SK-N-DZ (cell line): ENCODE measurements around the gene JAZF1.
"Not testable (repeated sequence)": the region's sequence is repeated elsewhere in the genome, so short reads cannot be mapped to it uniquely, and the experiment has no call there.

Experiments used
- DNase-seq: peaks from one replicate; pipeline ENCODE4 v3.0.0-alpha.2; 2015; ENCODE audit warnings: low spot score

Gene JAZF1

GRCh38 chr7:27914409-27914808, 266.2 kb downstream of the JAZF1 start:
- no peak for DNase-seq

GRCh38 chr7:27912751-27913150, 267.8 kb downstream of the JAZF1 start:
- DNase-seq: no peak

GRCh38 chr7:27911920-27912319, 268.7 kb downstream of the JAZF1 start:
- no peak for DNase-seq

- peak; percentile 2 for DNase-seq
These were observed 270.3 kb downstream of the JAZF1 start for GRCh38 chr7:27910326-27910725.

GRCh38 chr7:27908534-27909165, 271.9 kb downstream of the JAZF1 start:
- no peak for DNase-seq

- DNase-seq: no peak
These were observed 274.1 kb downstream of the JAZF1 start for GRCh38 chr7:27906385-27907091.

GRCh38 chr7:27905951-27906350, 274.6 kb downstream of the JAZF1 start:
- no peak for DNase-seq

GRCh38 chr7:27901028-27901760, 279.4 kb downstream of the JAZF1 start:
- no peak for DNase-seq

GRCh38 chr7:27900006-27900405, 280.6 kb downstream of the JAZF1 start:
- DNase-seq: no peak

- no peak for DNase-seq
These were observed 281.0 kb downstream of the JAZF1 start for GRCh38 chr7:27899601-27900000.

GRCh38 chr7:27897441-27897847, 283.2 kb downstream of the JAZF1 start:
- no peak for DNase-seq

GRCh38 chr7:27897001-27897400, 283.6 kb downstream of the JAZF1 start:
- no peak for DNase-seq

GRCh38 chr7:27895551-27895950, 285.0 kb downstream of the JAZF1 start:
- DNase-seq: no peak

- no peak for DNase-seq
These were observed 290.3 kb downstream of the JAZF1 start for GRCh38 chr7:27890205-27890849.

GRCh38 chr7:27889800-27890199, 290.8 kb downstream of the JAZF1 start:
- no peak for DNase-seq

GRCh38 chr7:27888736-27889135, 291.9 kb downstream of the JAZF1 start:
- DNase-seq: no peak

GRCh38 chr7:27886710-27887109, 293.9 kb downstream of the JAZF1 start:
- not testable (repeated sequence) for DNase-seq

GRCh38 chr7:27885652-27886051, 294.9 kb downstream of the JAZF1 start:
- DNase-seq: no peak

GRCh38 chr7:27883696-27884095, 296.9 kb downstream of the JAZF1 start:
- DNase-seq: no peak

GRCh38 chr7:27876756-27877155, 303.8 kb downstream of the JAZF1 start:
- no peak for DNase-seq

GRCh38 chr7:27875832-27876231, 304.8 kb downstream of the JAZF1 start:
- no peak for DNase-seq

- DNase-seq: no peak
These were observed 305.5 kb downstream of the JAZF1 start for GRCh38 chr7:27875061-27875460.
